Keratinocyte (primary cell): ENCODE measurements around the gene RASGRF2.

ENCODE experiments used
- CTCF ChIP-seq, 3 experiments: IDR thresholded peaks in 1 of 3; conservative IDR thresholded peaks in 1 of 3; optimal IDR thresholded peaks in 1 of 3; 2 replicates in 2 of 3; 3 replicates in 1 of 3; pipeline versions ENCODE3 to v1.5.1; 2011; ENCODE audit warnings: low read length in 3 of 3, mild to moderate bottlenecking in 3 of 3, moderate library complexity in 2 of 3, control low read depth in 1 of 3, inconsistent platforms in 1 of 3; ENCODE audit not compliant: insufficient read depth in 2 of 3; ENCODE audit errors: extremely low read depth in 1 of 3
- EZH2 ChIP-seq: IDR thresholded peaks from one replicate; pipeline ENCODE4 v1.6.1; 2012; ENCODE audit warnings: inconsistent platforms, mild to moderate bottlenecking, low read length, moderate library complexity

GRCh38 chr5:81226286-81226685 lies 266.1 kb downstream of the RASGRF2 start:
- no peak for TF ChIP-seq CTCF (optimal IDR thresholded peaks at IDR 0.05 in 1 of 3, IDR thresholded peaks at IDR 0.05 in 1 of 3, conservative IDR thresholded peaks at IDR 0.05 in 1 of 3; ENCODE audit: extremely low read depth in 1 of 3, insufficient read depth in 2 of 3, low read length in 3 of 3)
- TF ChIP-seq EZH2 = no peak
